Keratinocyte (primary cell): ENCODE measurements around the gene PRDM10.

ENCODE experiments used
- CTCF ChIP-seq, 3 experiments: IDR thresholded peaks in 1 of 3; conservative IDR thresholded peaks in 1 of 3; optimal IDR thresholded peaks in 1 of 3; 2 replicates in 2 of 3; 3 replicates in 1 of 3; pipeline versions ENCODE3 to v1.5.1; 2011; ENCODE audit warnings: low read length in 3 of 3, mild to moderate bottlenecking in 3 of 3, moderate library complexity in 2 of 3, control low read depth in 1 of 3, inconsistent platforms in 1 of 3; ENCODE audit not compliant: insufficient read depth in 2 of 3; ENCODE audit errors: extremely low read depth in 1 of 3
- EZH2 ChIP-seq: IDR thresholded peaks from one replicate; pipeline ENCODE4 v1.6.1; 2012; ENCODE audit warnings: inconsistent platforms, mild to moderate bottlenecking, low read length, moderate library complexity

- no peak for TF ChIP-seq EZH2
- no peak for TF ChIP-seq CTCF (optimal IDR thresholded peaks at IDR 0.05 in 1 of 3, IDR thresholded peaks at IDR 0.05 in 1 of 3, conservative IDR thresholded peaks at IDR 0.05 in 1 of 3; ENCODE audit: extremely low read depth in 1 of 3, insufficient read depth in 2 of 3, low read length in 3 of 3)
Measured at GRCh38 chr11:129895126-129896041, 107.3 kb downstream of the PRDM10 start, which contains the start of gene NFRKB.
